ENCODE measurements around the gene ADSL.
"Not testable (repeated sequence)": the region's sequence is repeated elsewhere in the genome, so short reads cannot be mapped to it uniquely, and the experiment has no call there.

ADSL gene

DNA sequence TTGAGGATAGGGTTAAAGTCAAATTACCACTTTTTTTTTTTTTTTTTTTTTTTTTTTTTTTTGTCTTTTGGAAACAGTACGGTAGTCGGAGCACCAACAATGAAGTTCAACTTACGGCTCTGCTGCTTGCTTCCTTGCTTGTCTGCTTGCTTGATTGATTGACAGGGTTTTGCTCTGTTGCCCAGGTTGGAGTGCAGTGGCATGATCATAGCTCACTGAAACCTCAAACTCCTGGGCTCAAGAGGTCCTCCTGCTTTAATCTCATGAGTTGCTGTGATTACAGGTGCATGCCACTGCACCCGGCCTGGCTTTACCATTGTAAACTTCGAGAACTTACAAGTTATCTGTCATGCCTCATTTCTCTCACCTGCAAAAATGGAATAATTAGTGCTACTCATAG lies 29.8 kb downstream of the ADSL start:
- DNase-seq: no peak

DNA sequence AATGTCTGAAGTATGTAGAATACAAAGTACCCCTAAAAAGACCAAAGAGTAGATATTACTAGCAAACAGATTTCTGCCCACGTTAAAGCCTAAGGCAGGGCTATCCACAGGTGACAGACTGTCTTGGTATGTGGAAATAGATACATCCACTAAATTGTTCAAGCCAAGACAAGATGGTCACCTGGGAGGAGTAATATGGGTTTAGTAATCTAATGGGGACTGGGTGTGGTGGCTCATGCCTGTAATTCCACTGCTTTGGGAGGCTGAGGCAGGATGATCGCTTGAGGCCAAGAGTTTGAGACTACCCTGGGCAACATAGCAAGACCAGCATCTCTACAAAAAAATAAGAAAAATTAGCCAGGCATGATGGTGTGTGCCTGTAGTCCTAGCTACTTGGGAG lies 31.6 kb downstream of the ADSL start:
- no peak for DNase-seq

DNA sequence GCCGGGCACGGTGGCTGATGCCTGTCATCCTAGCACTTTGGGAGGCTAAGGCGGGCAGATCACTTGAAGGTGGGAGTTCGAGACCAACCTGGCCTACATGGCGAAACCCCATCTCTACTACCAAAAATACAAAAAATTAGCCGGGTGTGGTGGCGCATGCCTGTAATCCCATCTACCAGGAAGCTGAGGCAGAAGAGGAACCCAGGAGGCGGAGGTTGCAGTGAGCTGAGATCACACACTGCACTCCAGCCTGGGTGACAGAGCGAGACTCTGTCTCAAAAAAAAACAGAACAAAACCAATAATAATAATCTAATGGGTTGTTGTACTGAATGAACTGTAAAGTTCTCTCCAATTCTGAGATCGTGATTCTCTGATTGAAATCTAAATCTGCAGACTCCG lies 32.1 kb downstream of the ADSL start:
- not testable (repeated sequence) for DNase-seq

DNA sequence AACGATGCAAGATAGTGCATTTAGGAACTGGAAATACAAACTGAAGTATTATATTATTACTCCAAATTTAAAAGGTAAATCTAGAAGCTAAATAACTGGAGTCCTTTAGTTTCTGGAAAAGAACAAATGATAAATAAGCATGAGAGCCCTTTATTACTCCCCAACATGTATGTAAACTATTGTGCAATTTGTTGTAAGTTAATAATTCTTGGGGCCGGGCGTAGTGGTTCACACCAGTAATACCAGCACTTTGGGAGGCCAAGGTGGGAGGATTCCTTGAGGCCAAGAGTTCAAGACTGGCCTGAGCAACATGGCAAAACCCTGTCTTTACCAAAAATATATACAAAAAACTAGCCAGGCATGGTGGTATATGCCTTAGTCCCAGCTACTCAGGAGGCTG lies 35.2 kb downstream of the ADSL start:
- DNase-seq: no peak

DNA sequence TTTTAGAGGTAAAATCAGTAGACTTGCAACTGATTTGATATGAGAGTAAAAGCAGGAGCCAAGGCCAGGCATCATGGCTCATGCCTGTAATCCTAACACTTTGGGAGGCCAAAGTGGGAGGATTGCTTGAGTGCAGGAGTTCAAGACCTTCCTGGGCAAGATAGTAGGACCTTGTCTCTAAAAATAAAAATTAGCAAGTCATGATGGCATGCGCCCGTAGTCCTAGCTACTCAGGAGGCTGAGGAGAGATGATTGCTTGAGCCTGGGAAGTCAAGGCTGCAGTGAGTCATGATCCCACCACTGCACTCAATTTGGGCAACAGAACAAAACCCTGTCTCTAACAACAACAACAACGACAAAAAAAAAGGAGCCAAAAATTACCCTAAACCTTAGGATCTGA lies 37.6 kb downstream of the ADSL start:
- DNase-seq: no peak

DNA sequence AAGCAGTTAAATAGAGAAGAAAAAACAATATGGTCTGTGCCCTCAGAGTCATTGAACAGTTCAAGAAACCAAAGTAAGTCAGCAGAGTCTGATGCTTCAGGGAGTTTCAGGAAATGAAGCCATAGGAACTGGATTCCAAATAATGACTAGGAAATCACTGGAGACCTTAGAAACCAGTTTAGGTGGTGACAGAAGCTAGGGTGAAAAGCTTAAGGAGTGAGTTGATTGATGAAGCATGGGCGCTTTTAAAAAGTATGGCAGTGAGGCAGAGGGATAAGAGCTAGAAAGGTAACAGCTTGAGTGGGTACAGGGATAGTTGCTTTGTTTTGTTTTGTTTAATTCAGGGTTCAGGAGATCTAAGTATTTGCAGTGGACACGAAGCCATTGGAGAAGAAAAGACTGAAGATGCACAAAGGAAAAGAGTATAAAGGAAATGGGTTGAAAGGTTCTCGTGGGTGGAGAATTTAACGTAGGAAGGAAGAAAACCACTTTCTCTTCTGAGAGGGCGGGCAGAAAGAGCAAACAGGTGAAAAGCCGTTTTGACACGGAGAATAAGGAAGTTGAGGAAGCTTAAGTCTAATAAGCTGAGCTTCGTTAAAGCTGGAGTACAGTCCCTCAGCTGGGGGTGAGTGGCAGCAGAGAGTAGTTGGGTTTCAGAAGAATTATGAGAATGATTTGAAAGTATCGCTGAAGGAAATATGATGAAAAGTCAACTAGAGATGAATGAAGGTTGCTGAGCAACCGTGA lies 38.9 kb downstream of the ADSL start:
- no peak for DNase-seq

DNA sequence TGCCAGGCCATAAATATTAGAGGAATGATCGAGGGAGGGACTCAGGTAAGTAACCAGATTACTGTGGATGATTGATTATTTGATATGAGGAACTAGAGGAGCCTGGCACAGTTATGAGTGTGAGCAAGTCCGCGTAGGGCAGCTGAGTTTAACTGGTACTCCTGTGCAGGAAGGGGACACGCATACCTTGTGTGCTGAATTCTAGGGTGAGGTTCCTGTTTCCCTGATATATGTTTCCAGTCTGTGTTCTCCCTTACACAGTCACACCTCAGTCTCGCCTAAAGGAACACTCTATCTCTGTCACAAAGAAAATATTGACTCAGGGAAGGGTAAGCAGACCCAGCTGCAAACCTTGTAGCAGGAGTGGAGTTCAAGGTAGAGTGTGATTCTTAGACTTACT lies 41.4 kb downstream of the ADSL start:
- no peak for DNase-seq

DNA sequence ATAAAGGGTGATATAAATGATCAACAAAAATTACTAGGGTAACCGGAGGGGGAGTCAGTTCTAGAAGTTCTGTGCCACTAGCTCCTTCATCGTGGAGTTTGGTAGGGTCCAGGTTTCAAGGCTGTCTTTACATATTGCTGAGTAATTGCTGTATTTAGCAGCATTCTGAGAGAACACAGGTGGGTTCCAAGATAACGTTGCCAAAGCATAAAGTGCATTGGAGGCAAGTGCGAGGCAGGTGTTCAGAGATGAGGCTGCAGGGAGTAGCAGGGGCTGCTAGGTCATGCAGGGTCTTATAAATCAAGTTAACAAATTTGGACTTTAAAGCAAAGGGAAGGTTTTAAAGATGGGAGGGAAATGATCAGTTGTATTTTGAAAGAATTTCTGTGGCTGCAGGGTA lies 41.9 kb downstream of the ADSL start:
- no peak for DNase-seq

- no peak for DNase-seq
Measured at GRCh38 chr22:40391417-40391816, 45.1 kb downstream of the ADSL start.

DNA sequence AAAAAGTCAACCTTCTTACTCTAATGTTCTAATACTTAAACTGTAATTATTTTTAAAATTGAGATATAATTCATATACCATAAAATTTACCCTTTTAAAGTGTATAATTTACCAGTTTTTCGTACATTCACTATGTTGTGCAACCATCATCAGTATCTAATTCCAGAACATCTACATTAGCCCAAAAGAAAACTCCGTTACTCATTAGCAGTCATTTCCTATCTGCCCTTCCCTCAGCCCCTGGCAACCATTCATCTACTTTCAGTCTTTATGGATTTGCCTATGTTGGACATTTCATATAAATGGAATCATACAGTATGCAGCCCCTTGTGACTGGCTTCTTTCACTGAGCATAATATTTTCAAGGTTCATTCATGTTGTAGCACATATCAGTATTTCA lies 46.3 kb downstream of the ADSL start:
- DNase-seq: no peak

DNA sequence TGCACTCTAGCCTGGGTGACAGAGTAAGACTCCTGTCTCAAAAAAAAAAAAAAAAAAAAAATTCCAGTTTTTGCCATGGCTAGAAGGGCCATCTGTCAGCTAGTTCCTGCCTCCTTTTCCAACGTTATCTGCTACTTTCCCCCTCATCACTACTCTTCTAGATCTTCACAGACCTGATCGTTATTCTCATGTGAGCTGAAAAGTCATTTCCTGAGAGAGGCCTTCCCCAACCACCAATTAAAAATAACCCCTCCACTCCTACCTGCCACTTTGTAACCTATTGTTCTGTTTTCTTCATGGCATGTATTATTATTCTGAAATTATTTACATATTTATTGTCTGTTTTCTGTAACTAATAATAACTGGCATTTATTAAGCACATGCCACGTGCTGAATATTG lies 48.3 kb downstream of the ADSL start:
- no peak for DNase-seq

GRCh38 chr22:40395607-40396006 lies 49.3 kb downstream of the ADSL start:
- DNase-seq: no peak

GRCh38 chr22:40396882-40397281 lies 50.6 kb downstream of the ADSL start:
- peak; percentile 72 for DNase-seq

- no peak for DNase-seq
Measured at GRCh38 chr22:40397396-40397795, 51.1 kb downstream of the ADSL start.

GRCh38 chr22:40399621-40400020 lies 53.3 kb downstream of the ADSL start:
- no peak for DNase-seq

- no peak for DNase-seq
Measured at GRCh38 chr22:40400159-40400558, 53.9 kb downstream of the ADSL start.

DNA sequence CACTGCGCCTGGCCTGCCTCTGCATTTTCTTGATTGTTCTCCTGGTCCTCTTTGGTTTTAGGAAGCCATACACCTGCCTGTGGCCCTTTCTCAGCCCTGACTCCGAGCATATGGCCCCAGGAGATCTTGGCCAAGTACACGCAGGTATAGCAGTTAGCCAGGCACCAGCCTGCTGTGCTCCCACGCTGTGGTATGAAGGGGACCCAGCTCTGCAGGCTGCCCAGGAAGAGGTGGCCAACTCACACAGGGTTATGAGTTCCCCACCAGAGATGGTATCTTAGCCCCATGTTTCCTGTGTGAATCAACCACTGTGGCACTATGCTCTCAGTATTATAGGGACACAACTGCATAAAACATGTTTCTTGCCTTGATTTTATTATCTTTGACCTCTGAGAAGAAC lies 55.2 kb downstream of the ADSL start:
- no peak for DNase-seq

GRCh38 chr22:40401981-40402406 lies 55.7 kb downstream of the ADSL start:
- no peak for DNase-seq

GRCh38 chr22:40403141-40403540 lies 56.8 kb downstream of the ADSL start:
- DNase-seq: no peak

DNA sequence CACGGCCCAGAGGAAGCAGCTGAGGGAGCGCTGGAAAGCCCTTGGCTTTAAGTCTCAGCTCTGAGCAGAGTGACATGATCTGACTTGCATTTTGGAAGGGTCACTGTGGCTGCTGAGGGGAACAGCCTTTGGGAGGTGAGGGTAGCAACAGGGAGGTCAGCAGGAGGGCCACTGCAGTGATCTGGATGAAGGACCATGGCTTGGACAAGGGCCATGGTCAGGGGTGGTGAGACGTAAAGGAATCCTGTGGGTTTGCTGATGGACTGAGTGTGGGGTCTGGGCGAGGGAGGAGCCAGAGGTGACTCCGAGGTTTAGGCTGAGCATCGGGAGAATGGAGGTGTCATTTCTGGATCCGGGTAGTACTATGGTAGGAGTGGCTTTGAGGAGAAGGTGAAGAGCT lies 57.4 kb downstream of the ADSL start:
- DNase-seq: no peak

DNA sequence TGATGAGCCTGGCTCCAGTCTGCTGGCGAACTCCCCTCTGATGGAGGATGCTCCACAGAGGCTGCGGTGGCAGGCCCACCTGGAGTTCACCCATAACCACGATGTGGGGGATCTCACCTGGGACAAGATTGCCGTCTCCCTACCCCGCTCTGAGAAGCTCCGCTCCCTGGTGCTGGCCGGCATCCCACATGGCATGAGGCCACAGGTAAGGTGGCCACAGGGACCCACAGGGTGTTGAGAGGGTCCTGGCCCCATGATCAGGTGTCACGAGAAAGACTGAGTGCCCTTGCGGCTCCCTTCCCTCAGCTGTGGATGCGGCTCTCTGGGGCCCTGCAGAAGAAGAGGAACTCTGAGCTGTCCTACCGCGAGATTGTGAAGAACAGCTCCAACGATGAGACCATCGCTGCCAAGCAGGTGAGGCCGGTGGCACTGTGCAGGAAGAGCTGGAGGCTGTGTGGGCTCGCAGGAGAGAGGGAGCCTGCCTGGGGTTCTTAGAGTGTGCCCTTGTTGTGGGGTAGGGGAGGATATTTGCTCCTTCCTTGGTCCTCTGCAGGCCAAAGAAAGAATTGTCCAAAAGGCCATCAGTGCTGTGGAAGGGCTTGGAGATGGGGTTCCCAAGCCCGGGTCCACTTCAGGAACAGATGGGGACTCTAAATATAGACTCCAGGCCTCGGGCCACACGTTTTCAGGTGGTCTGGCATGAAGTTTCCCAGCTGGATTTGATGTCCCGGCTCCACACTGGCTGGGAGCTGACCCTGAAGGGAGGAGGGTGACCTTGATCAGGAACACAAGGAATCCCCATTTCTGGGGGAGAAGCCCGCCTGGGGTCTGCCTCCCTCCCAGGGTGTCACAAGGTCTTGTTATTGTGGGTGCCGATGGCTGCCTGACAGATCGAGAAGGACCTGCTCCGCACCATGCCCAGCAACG lies 58.2 kb downstream of the ADSL start:
- DNase-seq: no peak

DNA sequence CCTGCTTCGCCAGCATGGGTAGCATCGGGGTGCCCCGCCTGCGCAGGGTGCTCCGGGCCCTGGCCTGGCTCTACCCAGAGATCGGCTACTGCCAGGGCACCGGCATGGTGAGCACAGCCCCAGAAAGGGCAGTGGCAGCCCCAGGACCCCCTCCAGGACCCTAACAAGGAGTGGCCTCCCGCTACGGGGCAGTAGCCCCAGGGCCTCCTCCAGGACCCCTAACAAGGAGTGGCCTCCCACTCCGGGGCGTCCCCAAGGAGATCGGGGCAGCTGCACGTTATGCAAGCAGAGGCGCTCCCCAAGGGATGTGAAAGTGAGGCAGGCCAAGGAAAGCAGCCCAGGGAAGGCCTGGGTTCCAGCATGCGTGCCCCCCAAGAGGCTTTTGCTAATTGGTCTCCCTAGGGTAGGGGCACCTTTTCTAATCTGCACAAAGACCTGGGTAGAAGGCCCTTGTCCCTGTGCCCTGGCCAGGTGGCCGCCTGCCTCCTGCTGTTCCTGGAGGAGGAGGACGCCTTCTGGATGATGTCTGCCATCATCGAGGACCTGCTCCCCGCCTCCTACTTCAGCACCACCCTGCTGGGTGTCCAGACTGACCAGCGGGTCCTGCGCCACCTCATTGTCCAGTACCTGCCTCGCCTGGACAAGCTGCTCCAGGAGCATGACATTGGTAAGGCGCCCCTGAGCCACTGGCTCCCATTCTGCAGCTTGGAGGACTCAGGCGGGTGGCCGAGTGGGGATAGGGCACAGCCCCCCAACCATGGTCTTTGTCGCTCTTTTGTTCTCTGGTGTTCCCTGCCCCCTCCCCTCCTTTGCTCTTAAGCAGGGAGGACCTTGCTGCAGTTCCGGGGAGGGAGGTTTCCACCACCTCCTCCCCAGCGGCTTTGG lies 59.1 kb downstream of the ADSL start:
- DNase-seq: no peak

All from eye (tissue), 1 donor.